HCT116 (cell line): ENCODE results near the gene UTRN.

Experiments
- EZH2 ChIP-seq: fragments of 200-600 bp; sonication (generic); IDR thresholded peaks from 2 replicates; pipeline ENCODE4 v1.6.1; 2017; ENCODE audit warnings: antibody characterized with exemption, mixed run types
- TF ChIP-seq, protein P1 (sequence below): IDR thresholded peaks from 2 replicates; pipeline ENCODE4 v1.6.1; 2012; ENCODE audit warnings: low read depth

DNA sequence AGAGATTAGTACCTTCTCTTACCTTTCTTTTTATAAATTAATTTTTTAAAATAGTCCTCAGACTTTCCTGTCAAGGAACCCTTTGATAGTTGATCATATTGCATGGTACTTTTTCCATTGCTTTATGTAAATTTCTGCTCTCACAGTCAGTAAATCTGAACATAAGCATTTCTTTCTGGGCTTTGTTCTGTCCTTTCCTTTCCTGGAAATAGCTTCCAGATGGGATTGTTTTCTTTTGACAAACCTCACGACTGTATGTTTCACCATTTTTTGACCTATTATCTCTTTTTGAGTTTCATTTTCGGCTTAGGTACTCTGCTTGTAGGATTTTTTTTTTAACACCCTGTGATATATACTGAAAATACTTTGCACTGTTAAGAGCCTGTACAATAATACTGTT, 32.6 kb downstream of the UTRN start:
- no peak for TF ChIP-seq EZH2
- TF ChIP-seq, protein P1, sequence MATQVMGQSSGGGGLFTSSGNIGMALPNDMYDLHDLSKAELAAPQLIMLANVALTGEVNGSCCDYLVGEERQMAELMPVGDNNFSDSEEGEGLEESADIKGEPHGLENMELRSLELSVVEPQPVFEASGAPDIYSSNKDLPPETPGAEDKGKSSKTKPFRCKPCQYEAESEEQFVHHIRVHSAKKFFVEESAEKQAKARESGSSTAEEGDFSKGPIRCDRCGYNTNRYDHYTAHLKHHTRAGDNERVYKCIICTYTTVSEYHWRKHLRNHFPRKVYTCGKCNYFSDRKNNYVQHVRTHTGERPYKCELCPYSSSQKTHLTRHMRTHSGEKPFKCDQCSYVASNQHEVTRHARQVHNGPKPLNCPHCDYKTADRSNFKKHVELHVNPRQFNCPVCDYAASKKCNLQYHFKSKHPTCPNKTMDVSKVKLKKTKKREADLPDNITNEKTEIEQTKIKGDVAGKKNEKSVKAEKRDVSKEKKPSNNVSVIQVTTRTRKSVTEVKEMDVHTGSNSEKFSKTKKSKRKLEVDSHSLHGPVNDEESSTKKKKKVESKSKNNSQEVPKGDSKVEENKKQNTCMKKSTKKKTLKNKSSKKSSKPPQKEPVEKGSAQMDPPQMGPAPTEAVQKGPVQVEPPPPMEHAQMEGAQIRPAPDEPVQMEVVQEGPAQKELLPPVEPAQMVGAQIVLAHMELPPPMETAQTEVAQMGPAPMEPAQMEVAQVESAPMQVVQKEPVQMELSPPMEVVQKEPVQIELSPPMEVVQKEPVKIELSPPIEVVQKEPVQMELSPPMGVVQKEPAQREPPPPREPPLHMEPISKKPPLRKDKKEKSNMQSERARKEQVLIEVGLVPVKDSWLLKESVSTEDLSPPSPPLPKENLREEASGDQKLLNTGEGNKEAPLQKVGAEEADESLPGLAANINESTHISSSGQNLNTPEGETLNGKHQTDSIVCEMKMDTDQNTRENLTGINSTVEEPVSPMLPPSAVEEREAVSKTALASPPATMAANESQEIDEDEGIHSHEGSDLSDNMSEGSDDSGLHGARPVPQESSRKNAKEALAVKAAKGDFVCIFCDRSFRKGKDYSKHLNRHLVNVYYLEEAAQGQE: no peak
